Bronchial epithelial cell (primary cell): ENCODE measurements around the gene RAPSN. TPM values are rescaled to one million over a fixed set of nuclear protein-coding genes. Genes with fewer than 3 reads are reported as not detected.

Source experiments
- DNase-seq: peaks from one replicate; pipeline ENCODE4 v3.0.0-alpha.2; 2010; ENCODE audit warnings: low read depth
- FAIRE-seq: peaks from 2 replicates; lab custom pipeline; 2011; peaks lifted over from hg19 to GRCh38; lab: Jason Lieb, UNC
- H3K27me3 ChIP-seq: 2 replicates; pipeline ENCODE4 v1.5.1; 2011; ENCODE audit warnings: low read length; ENCODE audit not compliant: control insufficient read depth, insufficient read depth
- H3K36me3 ChIP-seq: 2 replicates; pipeline ENCODE4 v1.5.1; 2011; ENCODE audit warnings: low read length; ENCODE audit not compliant: control insufficient read depth, insufficient read depth
- H3K4me3 ChIP-seq: 2 replicates; pipeline ENCODE4 v1.5.1; 2011; ENCODE audit warnings: mild to moderate bottlenecking, low read depth, low read length, control low read depth
- total RNA-seq: library from RNA; depleted of rRNA; stranded (reverse); fragments of >200 nt; gene quantifications from 2 replicates; pipeline ENCODE4 v1.2.1, GENCODE V29; 2014
- TF ChIP-seq, protein P1 (sequence below): IDR thresholded peaks from 2 replicates; pipeline ENCODE4 v1.5.1; 2011; ENCODE audit warnings: mild to moderate bottlenecking, moderate library complexity, low read length, control low read depth, inconsistent platforms; ENCODE audit not compliant: insufficient read depth, severe bottlenecking

Gene RAPSN
- total RNA-seq, 1 donor from 2014 or later: 0.26 TPM

DNA sequence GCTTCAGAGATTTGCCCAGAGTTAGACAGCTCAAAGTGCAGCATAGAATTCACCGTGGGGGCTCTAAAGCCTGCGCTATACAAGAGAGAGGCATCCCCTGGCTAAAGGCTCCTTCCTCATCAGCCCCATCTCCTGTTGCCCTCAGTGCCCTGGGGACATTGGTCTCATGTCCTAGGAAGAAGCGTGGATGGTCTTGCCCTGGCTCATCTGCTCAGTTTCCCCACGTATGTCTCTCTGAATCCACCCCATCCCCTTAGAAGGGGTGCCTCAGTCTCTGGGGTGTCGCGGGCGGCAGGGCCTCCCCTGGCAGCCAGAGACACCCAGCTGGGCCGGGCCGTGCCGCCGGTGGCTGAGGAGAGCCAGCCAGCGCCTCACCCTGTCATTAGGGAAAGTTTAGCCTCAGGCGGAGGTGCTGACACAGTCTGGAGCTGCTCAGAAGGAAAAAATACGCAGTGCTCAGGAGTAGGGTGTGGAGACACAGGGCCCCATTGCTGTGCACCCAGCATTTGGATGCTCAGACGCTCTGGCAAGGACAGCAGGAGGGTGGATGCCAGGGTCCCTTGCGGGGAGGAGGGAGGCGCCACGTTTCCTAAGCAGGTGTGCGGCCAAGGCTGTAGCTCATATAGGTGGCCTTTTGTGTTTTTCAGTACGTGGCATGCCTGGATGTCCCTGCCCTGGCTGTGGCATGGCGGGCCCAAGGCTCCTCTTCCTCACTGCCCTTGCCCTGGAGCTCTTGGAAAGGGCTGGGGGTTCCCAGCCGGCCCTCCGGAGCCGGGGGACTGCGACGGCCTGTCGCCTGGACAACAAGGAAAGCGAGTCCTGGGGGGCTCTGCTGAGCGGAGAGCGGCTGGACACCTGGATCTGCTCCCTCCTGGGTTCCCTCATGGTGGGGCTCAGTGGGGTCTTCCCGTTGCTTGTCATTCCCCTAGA lies 39.2 kb downstream of the RAPSN start:
- Histone ChIP-seq H3K27me3 (no peaks in the 10 kb centered on the region), H3K4me3 (peak overlapping the region; percentile 64), H3K36me3 (peaks cover 23% of the 10 kb centered on the region)
- TF ChIP-seq, protein P1, sequence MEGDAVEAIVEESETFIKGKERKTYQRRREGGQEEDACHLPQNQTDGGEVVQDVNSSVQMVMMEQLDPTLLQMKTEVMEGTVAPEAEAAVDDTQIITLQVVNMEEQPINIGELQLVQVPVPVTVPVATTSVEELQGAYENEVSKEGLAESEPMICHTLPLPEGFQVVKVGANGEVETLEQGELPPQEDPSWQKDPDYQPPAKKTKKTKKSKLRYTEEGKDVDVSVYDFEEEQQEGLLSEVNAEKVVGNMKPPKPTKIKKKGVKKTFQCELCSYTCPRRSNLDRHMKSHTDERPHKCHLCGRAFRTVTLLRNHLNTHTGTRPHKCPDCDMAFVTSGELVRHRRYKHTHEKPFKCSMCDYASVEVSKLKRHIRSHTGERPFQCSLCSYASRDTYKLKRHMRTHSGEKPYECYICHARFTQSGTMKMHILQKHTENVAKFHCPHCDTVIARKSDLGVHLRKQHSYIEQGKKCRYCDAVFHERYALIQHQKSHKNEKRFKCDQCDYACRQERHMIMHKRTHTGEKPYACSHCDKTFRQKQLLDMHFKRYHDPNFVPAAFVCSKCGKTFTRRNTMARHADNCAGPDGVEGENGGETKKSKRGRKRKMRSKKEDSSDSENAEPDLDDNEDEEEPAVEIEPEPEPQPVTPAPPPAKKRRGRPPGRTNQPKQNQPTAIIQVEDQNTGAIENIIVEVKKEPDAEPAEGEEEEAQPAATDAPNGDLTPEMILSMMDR: no peak
- DNase-seq: peak; percentile 32
- no peak for FAIRE-seq

GRCh38 chr11:47408598-47409439 lies 40.1 kb downstream of the RAPSN start:
- Histone ChIP-seq H3K36me3 (peaks cover 19% of the 10 kb centered on the region), H3K27me3 (no peaks in the 10 kb centered on the region), H3K4me3 (peak overlapping the region; percentile 64)
- FAIRE-seq (no peak), DNase-seq (peak; percentile 76)
- TF ChIP-seq, protein P1: no peak

GRCh38 chr11:47407746-47408590 lies 41.0 kb downstream of the RAPSN start, which contains the start of gene SLC39A13:
Gene SLC39A13, plus strand, starts transcription at chr11:47408590. Its CDS starts 1,505 bp downstream, at chr11:47410095.
- TF ChIP-seq, protein P1: peak; percentile 71
- DNase-seq (peak; percentile 88), FAIRE-seq (no peak)

DNA sequence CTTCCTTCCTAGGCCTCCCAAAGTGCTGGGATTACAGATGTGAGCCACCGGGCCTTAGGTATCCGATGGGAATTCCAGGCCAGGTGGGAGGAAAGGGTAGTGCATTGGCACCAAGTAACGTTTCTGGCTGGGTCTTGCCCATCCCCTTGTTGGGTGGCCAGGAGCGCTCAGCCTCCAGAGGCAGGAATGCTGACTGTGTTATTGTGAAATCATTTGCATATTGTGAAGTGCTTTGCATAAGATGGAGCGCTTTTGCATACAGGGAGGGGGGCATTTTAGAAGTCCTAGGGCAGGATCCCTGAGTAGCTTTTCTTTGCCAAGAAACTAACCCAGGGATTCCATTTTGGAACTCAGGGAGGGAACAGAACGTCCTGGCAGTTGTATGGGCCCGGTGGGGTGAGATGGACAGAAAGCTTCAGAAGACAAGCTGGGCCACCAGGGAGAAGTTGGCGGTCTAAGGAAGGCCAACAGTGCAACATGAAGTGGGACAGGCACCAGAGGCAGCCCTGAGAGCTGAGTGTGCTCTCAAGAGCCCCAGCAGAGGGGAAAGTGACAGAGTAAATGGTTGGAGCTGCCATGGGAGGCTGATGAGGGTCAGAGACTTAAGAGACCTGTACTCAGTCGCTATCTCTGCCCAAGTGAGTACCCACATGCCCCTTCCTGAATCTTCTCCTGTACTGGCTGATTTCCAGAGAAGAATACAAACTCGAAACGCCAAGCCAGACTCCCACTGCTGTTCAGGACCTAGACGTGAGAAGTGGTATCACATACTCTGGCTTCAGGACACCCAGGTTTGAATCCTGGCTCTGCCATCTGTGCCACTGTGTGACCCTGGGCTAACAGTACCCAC lies 41.8 kb downstream of the RAPSN start:
- DNase-seq (no peak), FAIRE-seq (no peak)
- TF ChIP-seq, protein P1: no peak
- Histone ChIP-seq H3K36me3 (peaks cover 13% of the 10 kb centered on the region), H3K4me3 (peak overlapping the region; percentile 64), H3K27me3 (no peaks in the 10 kb centered on the region)

More at GRCh38 chr11:47407746-47408590, 41.0 kb downstream of the RAPSN start, which contains the start of gene SLC39A13:
- no peaks in the 10 kb centered on the region for H3K27me3 ChIP-seq
- peak within 1 kb of the TSS; percentile 64 for H3K4me3 ChIP-seq
- peaks cover 16% of the 10 kb centered on the region for H3K36me3 ChIP-seq
